ENCODE data around the gene FRMD8. TPM values are rescaled to one million over a fixed set of nuclear protein-coding genes. Genes with fewer than 3 reads are reported as not detected.

Gene FRMD8
- total RNA-seq, 1 experiment from 2014 or later: 22.7 TPM

DNA sequence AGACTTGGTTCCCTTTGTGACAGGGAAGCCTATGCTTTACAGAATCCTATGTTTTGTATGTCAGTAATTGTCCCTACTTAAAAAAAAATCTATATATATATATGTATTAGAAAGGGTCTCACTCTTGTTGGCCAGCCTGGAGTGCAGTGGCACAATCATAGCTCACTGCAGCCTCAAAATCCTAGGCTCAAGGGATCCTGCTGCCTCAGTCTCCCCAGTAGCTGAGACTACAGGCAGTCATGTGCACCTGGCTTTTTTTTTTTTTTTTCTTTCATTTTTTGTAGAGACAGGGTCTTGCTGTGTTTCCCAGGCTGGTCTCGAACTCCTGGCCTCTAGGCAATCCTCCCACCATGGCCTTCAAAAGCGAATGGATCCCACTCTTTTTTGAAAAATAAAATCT is 34.1 kb downstream of the FRMD8 start:
- Histone ChIP-seq H4K91ac (ENCODE audit: insufficient read length, low read depth, low read length) (no peak overlapping the region), H3K9ac (ENCODE audit: extremely low read depth, insufficient read length, low read length) (no peak overlapping the region), H4K20me1 (ENCODE audit: control insufficient read depth, insufficient read depth, insufficient read length) (peaks cover 2% of the 10 kb centered on the region), H2BK12ac (ENCODE audit: insufficient read length, low read depth, low read length) (peak overlapping the region; percentile 41), H4K5ac (ENCODE audit: insufficient read length, low read depth, low read length) (no peak overlapping the region), H3K18ac (ENCODE audit: insufficient read length, low read depth, low read length) (peak overlapping the region; percentile 71), H4K8ac (replicated peaks; ENCODE audit: insufficient read length, low read depth, low read length) (no peak overlapping the region), H2AFZ (ENCODE audit: low read length) (no peak overlapping the region), H2BK15ac (ENCODE audit: low read depth, low read length) (no peak overlapping the region), H3K14ac (ENCODE audit: insufficient read depth, low read length) (no peak overlapping the region), H2AK5ac (ENCODE audit: insufficient read length, low read length) (no peak overlapping the region), H3K4ac (ENCODE audit: low read depth, low read length) (no peak overlapping the region), H3K27me3 (ENCODE audit: insufficient read depth, low read length) (no peaks in the 10 kb centered on the region), H3T11ph (ENCODE audit: low read length) (no peak overlapping the region), H2BK20ac (ENCODE audit: low read depth, low read length, poor library complexity, severe bottlenecking) (no peak overlapping the region), H3K4me2 (ENCODE audit: insufficient read depth, insufficient read length, low read length) (no peak overlapping the region), H3K56ac (ENCODE audit: insufficient read length, low read depth, low read length) (no peak overlapping the region), H3K79me1 (ENCODE audit: insufficient read depth, low read depth, low read length, poor library complexity, severe bottlenecking) (no peaks in the 10 kb centered on the region), H3K9me3 (ENCODE audit: control insufficient read depth, low read depth, low read length) (no peaks in the 10 kb centered on the region), H3K27ac (ENCODE audit: insufficient read length, low read depth, low read length) (peak overlapping the region; percentile 71), H2BK120ac (ENCODE audit: low read depth, low read length, poor library complexity, severe bottlenecking) (peak overlapping the region; percentile 65), H3K23ac (ENCODE audit: insufficient read length, low read depth, low read length) (no peak overlapping the region), H3K23me2 (ENCODE audit: insufficient read length, low read depth, low read length, poor library complexity, severe bottlenecking) (peaks cover 13% of the 10 kb centered on the region), H2BK5ac (ENCODE audit: insufficient read length, low read length) (no peak overlapping the region), H3K79me2 (ENCODE audit: insufficient read depth, low read length) (peaks cover 2% of the 10 kb centered on the region; the same call in 1 of the 2 replicates), H3K4me1 (ENCODE audit: insufficient read depth, low read length) (peaks cover 22% of the 10 kb centered on the region)
- Mint-ChIP-seq H3K4me1 (peaks cover 81 to 91% of the 10 kb centered on the region in 2 experiments), H3K4me3 (peak overlapping the region in 1 of 2 experiments; percentile 13; a peak in 1 of 5 replicates), H3K27me3 (ENCODE audit: low read depth) (peaks cover 11% of the 10 kb centered on the region), H3K9me3 (no peaks in the 10 kb centered on the region; a peak in 2 of 5 replicates), H3K36me3 (ENCODE audit: insufficient read depth in 1 of 3, low read depth in 3 of 3) (no peaks in the 10 kb centered on the region), H3K27ac (peak overlapping the region in 2 of 3 experiments; percentile 81 to 94; a peak in 5 of 7 replicates)
- DNase-seq: no peak
- no CpG with 5 or more reads among the region's 2 CpGs for WGBS (ENCODE audit: extremely low coverage, insufficient read length, low lambda C conversion rate)
- TF ChIP-seq CTCF (conservative IDR thresholded peaks at IDR 0.05): no peak

Measured in H9 (cell line).